ENCODE measurements around the gene KIR3DL3. TPM values are rescaled to one million over a fixed set of nuclear protein-coding genes. Genes with fewer than 3 reads are reported as not detected.

The KIR3DL3 gene
- not detected in 2 replicates for total RNA-seq

GRCh38 chr19:54724142-54724541 is at the start of gene KIR3DL3:
Gene KIR3DL3 (plus strand): TSS chr19:54724442. CDS start chr19:54724497, 55 bp downstream.

GRCh38 chr19:54738306-54738705 is 14.1 kb downstream of the KIR3DL3 start, which contains the start of gene KIR2DL3:
Gene KIR2DL3 (plus strand): TSS chr19:54738513. CDS start chr19:54738546, 33 bp downstream.

GRCh38 chr19:54769646-54770045 is 45.4 kb downstream of the KIR3DL3 start, which contains the start of gene KIR2DL1:
Gene KIR2DL1 (plus strand): TSS chr19:54769793. CDS start chr19:54769851, 58 bp downstream.

Other genes with a start within 250 kb of the KIR3DL3 start
- gene LAIR2, start 221.6 kb upstream of the KIR3DL3 start, total RNA-seq = not detected in 2 replicates
- not detected in 2 replicates for gene LILRA2, start 150.7 kb upstream of the KIR3DL3 start, total RNA-seq
- not detected in 2 replicates for gene LILRA1, start 130.8 kb upstream of the KIR3DL3 start, total RNA-seq
- gene LILRB1, start 94.0 kb upstream of the KIR3DL3 start, total RNA-seq = not detected in 2 replicates
- gene LILRB4, start 61.5 kb upstream of the KIR3DL3 start, total RNA-seq = under 0.01 TPM in 1 of 2 replicates, not detected in the other
- gene KIR2DL3, start 14.1 kb downstream of the KIR3DL3 start, total RNA-seq = not detected in 2 replicates
- not detected in 2 replicates for gene KIR2DL1, start 45.4 kb downstream of the KIR3DL3 start, total RNA-seq
- gene KIR2DL4, start 79.2 kb downstream of the KIR3DL3 start, total RNA-seq = not detected in 2 replicates
- not detected in 2 replicates for gene KIR3DL1, start 92.0 kb downstream of the KIR3DL3 start, total RNA-seq
- not detected in 2 replicates for gene KIR2DS4, start 108.2 kb downstream of the KIR3DL3 start, total RNA-seq
- gene KIR3DL2, start 126.0 kb downstream of the KIR3DL3 start, total RNA-seq = not detected in 2 replicates
- not detected in 2 replicates for gene FCAR, start 149.8 kb downstream of the KIR3DL3 start, total RNA-seq
- gene NCR1, start 181.7 kb downstream of the KIR3DL3 start, total RNA-seq = not detected in 2 replicates
- not detected in 2 replicates for gene NLRP7, start 223.1 kb downstream of the KIR3DL3 start, total RNA-seq
- gene NLRP2, start 241.9 kb downstream of the KIR3DL3 start, total RNA-seq = 14.3 and 23.1 TPM in 2 replicates